ENCODE measurements around the gene FUZ.

The FUZ gene

GRCh38 chr19:49812997-49813861 lies at the start of gene FUZ:
FUZ (minus strand) TSS chr19:49813292; CDS start chr19:49813106, 186 bp downstream.
- H3K4me3 ChIP-seq (ENCODE audit: low read depth, low read length) = peak within 1 kb of the TSS; percentile 82
- TF ChIP-seq CTCF (IDR thresholded peaks at IDR 0.05; ENCODE audit: insufficient read depth, low read depth, low read length, missing control alignments) = no peak
- DNase-seq (ENCODE audit: low read depth) = peak; percentile 98

- peak; percentile 16 for TF ChIP-seq CTCF (IDR thresholded peaks at IDR 0.05; ENCODE audit: insufficient read depth, low read depth, low read length, missing control alignments)
- peak; percentile 21 for DNase-seq (ENCODE audit: low read depth)
- no peak overlapping the region for H3K4me3 ChIP-seq (ENCODE audit: low read depth, low read length)
Observed at GRCh38 chr19:49862391-49863253, 49.5 kb upstream of the FUZ start.

GRCh38 chr19:49861541-49862378 lies 48.7 kb upstream of the FUZ start:
- peak; percentile 5 for DNase-seq (ENCODE audit: low read depth)

GRCh38 chr19:49861107-49861506 lies 48.0 kb upstream of the FUZ start:
- TF ChIP-seq CTCF (IDR thresholded peaks at IDR 0.05; ENCODE audit: insufficient read depth, low read depth, low read length, missing control alignments) = no peak
- peak; percentile 4 for DNase-seq (ENCODE audit: low read depth)

More at GRCh38 chr19:49861541-49862378, 48.7 kb upstream of the FUZ start:
- no peak overlapping the region for H3K4me3 ChIP-seq (ENCODE audit: low read depth, low read length)
- no peak for TF ChIP-seq CTCF (IDR thresholded peaks at IDR 0.05; ENCODE audit: insufficient read depth, low read depth, low read length, missing control alignments)

GRCh38 chr19:49860336-49861102 lies 47.4 kb upstream of the FUZ start:
- peak; percentile 3 for DNase-seq (ENCODE audit: low read depth)
- TF ChIP-seq CTCF (IDR thresholded peaks at IDR 0.05; ENCODE audit: insufficient read depth, low read depth, low read length, missing control alignments) = no peak
- H3K4me3 ChIP-seq (ENCODE audit: low read depth, low read length) = no peak overlapping the region

More at GRCh38 chr19:49861107-49861506, 48.0 kb upstream of the FUZ start:
- no peak overlapping the region for H3K4me3 ChIP-seq (ENCODE audit: low read depth, low read length)

Measured in GM12865 (cell line).